ENCODE results near the gene ROCK1. TPM values are rescaled to one million over a fixed set of nuclear protein-coding genes. Genes with fewer than 3 reads are reported as not detected.
A peak's percentile ranks its signal among the peaks of the same experiment; 100 is the strongest.

ROCK1 gene
- total and polyA plus RNA-seq, 5 donors: 13.3 to 41.6 (median 36.0) TPM

- Histone ChIP-seq H3K4me1 (ENCODE audit: control insufficient read depth, insufficient read depth, low read length) (peaks cover 6% of the 10 kb centered on the region), H3K27ac (ENCODE audit: low read length) (no peak overlapping the region), H3K27me3 (ENCODE audit: control insufficient read depth, insufficient read depth) (no peaks in the 10 kb centered on the region), H3K4me3 (ENCODE audit: low read length) (no peak overlapping the region), H3K9me3 (ENCODE audit: control insufficient read depth, low read length) (no peaks in the 10 kb centered on the region)
- ATAC-seq (no peak), DNase-seq (no peak)
- intact Hi-C loops (cut with DNase I): no loop called here
- WGBS: 97% methylated on average over 1 of the region's 1 CpG
Measured at GRCh38 chr18:21081426-21081825, 30.2 kb downstream of the ROCK1 start.

- Histone ChIP-seq H3K9me3 (ENCODE audit: control insufficient read depth, low read length) (no peaks in the 10 kb centered on the region), H3K4me3 (ENCODE audit: low read length) (no peak overlapping the region), H3K4me1 (ENCODE audit: control insufficient read depth, insufficient read depth, low read length) (peaks cover 6% of the 10 kb centered on the region), H3K27ac (ENCODE audit: low read length) (no peak overlapping the region), H3K27me3 (ENCODE audit: control insufficient read depth, insufficient read depth) (no peaks in the 10 kb centered on the region)
- DNase-seq: no peak
- intact Hi-C loops (cut with DNase I): no loop called here
- no peak for ATAC-seq
- 95% methylated on average over 1 of the region's 1 CpG for WGBS
Measured at GRCh38 chr18:21080576-21080975, 31.0 kb downstream of the ROCK1 start.

GRCh38 chr18:21074336-21075323 is 37.0 kb downstream of the ROCK1 start:
- Histone ChIP-seq H3K4me1 (ENCODE audit: control insufficient read depth, insufficient read depth, low read length) (peaks cover 15% of the 10 kb centered on the region), H3K9me3 (ENCODE audit: control insufficient read depth, low read length) (no peaks in the 10 kb centered on the region), H3K27me3 (ENCODE audit: control insufficient read depth, insufficient read depth) (no peaks in the 10 kb centered on the region), H3K27ac (ENCODE audit: low read length) (no peak overlapping the region), H3K4me3 (ENCODE audit: low read length) (no peak overlapping the region)
- 78% methylated on average over 3 of the region's 3 CpGs for WGBS
- ATAC-seq: peak in 1 of 2 donors; percentile 24
- no peak for DNase-seq
- intact Hi-C loops (cut with DNase I): no loop called here

GRCh38 chr18:21073180-21073579 is 38.4 kb downstream of the ROCK1 start:
- Histone ChIP-seq H3K4me1 (ENCODE audit: control insufficient read depth, insufficient read depth, low read length) (peaks cover 9% of the 10 kb centered on the region), H3K27ac (ENCODE audit: low read length) (no peak overlapping the region), H3K4me3 (ENCODE audit: low read length) (no peak overlapping the region), H3K9me3 (ENCODE audit: control insufficient read depth, low read length) (no peaks in the 10 kb centered on the region), H3K27me3 (ENCODE audit: control insufficient read depth, insufficient read depth) (no peaks in the 10 kb centered on the region)
- no peak for ATAC-seq
- intact Hi-C loops (cut with DNase I): no loop called here
- DNase-seq: no peak

GRCh38 chr18:21071071-21071470 is 40.5 kb downstream of the ROCK1 start:
- WGBS: 87% methylated on average over 4 of the region's 4 CpGs
- Histone ChIP-seq H3K9me3 (ENCODE audit: control insufficient read depth, low read length) (no peaks in the 10 kb centered on the region), H3K27ac (ENCODE audit: low read length) (no peak overlapping the region), H3K27me3 (ENCODE audit: control insufficient read depth, insufficient read depth) (no peaks in the 10 kb centered on the region), H3K4me3 (ENCODE audit: low read length) (no peak overlapping the region), H3K4me1 (ENCODE audit: control insufficient read depth, insufficient read depth, low read length) (peaks cover 9% of the 10 kb centered on the region)
- ATAC-seq (no peak), DNase-seq (no peak)
- intact Hi-C loops (cut with DNase I): no loop called here

- H3K4me1 ChIP-seq (ENCODE audit: control insufficient read depth, insufficient read depth, low read length): peaks cover 7% of the 10 kb centered on the region
- DNase-seq: no peak
- no peak overlapping the region for H3K4me3 ChIP-seq (ENCODE audit: low read length)
- no peaks in the 10 kb centered on the region for H3K27me3 ChIP-seq (ENCODE audit: control insufficient read depth, insufficient read depth)
- H3K9me3 ChIP-seq (ENCODE audit: control insufficient read depth, low read length): no peaks in the 10 kb centered on the region
- WGBS: 93% methylated on average over 1 of the region's 1 CpG
- intact Hi-C loops (cut with DNase I): no loop called here
- no peak for ATAC-seq
- H3K27ac ChIP-seq (ENCODE audit: low read length): no peak overlapping the region
Measured at GRCh38 chr18:21069468-21069867, 42.1 kb downstream of the ROCK1 start.

- H3K27ac ChIP-seq (ENCODE audit: low read length): no peak overlapping the region
- no peaks in the 10 kb centered on the region for H3K27me3 ChIP-seq (ENCODE audit: control insufficient read depth, insufficient read depth)
- intact Hi-C loops (cut with DNase I): no loop called here
- no peak for DNase-seq
- no peak overlapping the region for H3K4me3 ChIP-seq (ENCODE audit: low read length)
- no peaks in the 10 kb centered on the region for H3K9me3 ChIP-seq (ENCODE audit: control insufficient read depth, low read length)
- ATAC-seq: no peak
- H3K4me1 ChIP-seq (ENCODE audit: control insufficient read depth, insufficient read depth, low read length): no peaks in the 10 kb centered on the region
Measured at GRCh38 chr18:21064347-21064746, 47.3 kb downstream of the ROCK1 start.

GRCh38 chr18:21063011-21063410 is 48.6 kb downstream of the ROCK1 start:
- DNase-seq (no peak), ATAC-seq (no peak)
- no peak overlapping the region for H3K27ac ChIP-seq (ENCODE audit: low read length)
- intact Hi-C loops (cut with DNase I): no loop called here
- H3K9me3 ChIP-seq (ENCODE audit: control insufficient read depth, low read length): no peaks in the 10 kb centered on the region
- no peaks in the 10 kb centered on the region for H3K4me1 ChIP-seq (ENCODE audit: control insufficient read depth, insufficient read depth, low read length)
- no peaks in the 10 kb centered on the region for H3K27me3 ChIP-seq (ENCODE audit: control insufficient read depth, insufficient read depth)
- no peak overlapping the region for H3K4me3 ChIP-seq (ENCODE audit: low read length)
- 73% methylated on average over 1 of the region's 1 CpG for WGBS

GRCh38 chr18:21057112-21057511 is 54.5 kb downstream of the ROCK1 start:
- Histone ChIP-seq H3K4me1 (ENCODE audit: control insufficient read depth, insufficient read depth, low read length) (peaks cover 6% of the 10 kb centered on the region), H3K9me3 (ENCODE audit: control insufficient read depth, low read length) (no peaks in the 10 kb centered on the region), H3K27ac (ENCODE audit: low read length) (no peak overlapping the region), H3K27me3 (ENCODE audit: control insufficient read depth, insufficient read depth) (no peaks in the 10 kb centered on the region), H3K4me3 (ENCODE audit: low read length) (no peak overlapping the region)
- DNase-seq (no peak), ATAC-seq (no peak)
- 90% methylated on average over 1 of the region's 1 CpG for WGBS
- intact Hi-C loops (cut with DNase I): loop anchor here in 2 of 4 donors (10.0 kb wide), 2 partner anchors 48 to 618 kb away; no protein-coding TSS in a partner anchor

GRCh38 chr18:21056545-21056944 is 55.1 kb downstream of the ROCK1 start:
- intact Hi-C loops (cut with DNase I): loop anchor here in 2 of 4 donors (10.0 kb wide), 2 partner anchors 48 to 618 kb away; no protein-coding TSS in a partner anchor
- Histone ChIP-seq H3K27me3 (ENCODE audit: control insufficient read depth, insufficient read depth) (no peaks in the 10 kb centered on the region), H3K4me1 (ENCODE audit: control insufficient read depth, insufficient read depth, low read length) (peaks cover 6% of the 10 kb centered on the region), H3K27ac (ENCODE audit: low read length) (no peak overlapping the region), H3K9me3 (ENCODE audit: control insufficient read depth, low read length) (no peaks in the 10 kb centered on the region), H3K4me3 (ENCODE audit: low read length) (no peak overlapping the region)
- DNase-seq (no peak), ATAC-seq (no peak)

- intact Hi-C loops (cut with DNase I): loop anchor here in 2 of 4 donors (10.0 kb wide), 2 partner anchors 50 to 620 kb away; no protein-coding TSS in a partner anchor
- Histone ChIP-seq H3K27ac (ENCODE audit: low read length) (no peak overlapping the region), H3K9me3 (ENCODE audit: control insufficient read depth, low read length) (no peaks in the 10 kb centered on the region), H3K27me3 (ENCODE audit: control insufficient read depth, insufficient read depth) (no peaks in the 10 kb centered on the region), H3K4me1 (ENCODE audit: control insufficient read depth, insufficient read depth, low read length) (peaks cover 9% of the 10 kb centered on the region), H3K4me3 (ENCODE audit: low read length) (no peak overlapping the region)
- 65% methylated on average over 3 of the region's 3 CpGs for WGBS
- no peak for ATAC-seq
- no peak for DNase-seq
Measured at GRCh38 chr18:21054252-21054821, 57.3 kb downstream of the ROCK1 start.
